ENCODE results near the gene MYO3B.

The MYO3B gene, protein sequence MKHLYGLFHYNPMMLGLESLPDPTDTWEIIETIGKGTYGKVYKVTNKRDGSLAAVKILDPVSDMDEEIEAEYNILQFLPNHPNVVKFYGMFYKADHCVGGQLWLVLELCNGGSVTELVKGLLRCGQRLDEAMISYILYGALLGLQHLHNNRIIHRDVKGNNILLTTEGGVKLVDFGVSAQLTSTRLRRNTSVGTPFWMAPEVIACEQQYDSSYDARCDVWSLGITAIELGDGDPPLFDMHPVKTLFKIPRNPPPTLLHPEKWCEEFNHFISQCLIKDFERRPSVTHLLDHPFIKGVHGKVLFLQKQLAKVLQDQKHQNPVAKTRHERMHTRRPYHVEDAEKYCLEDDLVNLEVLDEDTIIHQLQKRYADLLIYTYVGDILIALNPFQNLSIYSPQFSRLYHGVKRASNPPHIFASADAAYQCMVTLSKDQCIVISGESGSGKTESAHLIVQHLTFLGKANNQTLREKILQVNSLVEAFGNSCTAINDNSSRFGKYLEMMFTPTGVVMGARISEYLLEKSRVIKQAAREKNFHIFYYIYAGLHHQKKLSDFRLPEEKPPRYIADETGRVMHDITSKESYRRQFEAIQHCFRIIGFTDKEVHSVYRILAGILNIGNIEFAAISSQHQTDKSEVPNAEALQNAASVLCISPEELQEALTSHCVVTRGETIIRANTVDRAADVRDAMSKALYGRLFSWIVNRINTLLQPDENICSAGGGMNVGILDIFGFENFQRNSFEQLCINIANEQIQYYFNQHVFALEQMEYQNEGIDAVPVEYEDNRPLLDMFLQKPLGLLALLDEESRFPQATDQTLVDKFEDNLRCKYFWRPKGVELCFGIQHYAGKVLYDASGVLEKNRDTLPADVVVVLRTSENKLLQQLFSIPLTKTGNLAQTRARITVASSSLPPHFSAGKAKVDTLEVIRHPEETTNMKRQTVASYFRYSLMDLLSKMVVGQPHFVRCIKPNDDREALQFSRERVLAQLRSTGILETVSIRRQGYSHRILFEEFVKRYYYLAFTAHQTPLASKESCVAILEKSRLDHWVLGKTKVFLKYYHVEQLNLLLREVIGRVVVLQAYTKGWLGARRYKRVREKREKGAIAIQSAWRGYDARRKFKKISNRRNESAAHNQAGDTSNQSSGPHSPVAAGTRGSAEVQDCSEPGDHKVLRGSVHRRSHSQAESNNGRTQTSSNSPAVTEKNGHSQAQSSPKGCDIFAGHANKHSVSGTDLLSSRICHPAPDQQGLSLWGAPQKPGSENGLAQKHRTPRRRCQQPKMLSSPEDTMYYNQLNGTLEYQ (N-terminal part only)

DNA sequence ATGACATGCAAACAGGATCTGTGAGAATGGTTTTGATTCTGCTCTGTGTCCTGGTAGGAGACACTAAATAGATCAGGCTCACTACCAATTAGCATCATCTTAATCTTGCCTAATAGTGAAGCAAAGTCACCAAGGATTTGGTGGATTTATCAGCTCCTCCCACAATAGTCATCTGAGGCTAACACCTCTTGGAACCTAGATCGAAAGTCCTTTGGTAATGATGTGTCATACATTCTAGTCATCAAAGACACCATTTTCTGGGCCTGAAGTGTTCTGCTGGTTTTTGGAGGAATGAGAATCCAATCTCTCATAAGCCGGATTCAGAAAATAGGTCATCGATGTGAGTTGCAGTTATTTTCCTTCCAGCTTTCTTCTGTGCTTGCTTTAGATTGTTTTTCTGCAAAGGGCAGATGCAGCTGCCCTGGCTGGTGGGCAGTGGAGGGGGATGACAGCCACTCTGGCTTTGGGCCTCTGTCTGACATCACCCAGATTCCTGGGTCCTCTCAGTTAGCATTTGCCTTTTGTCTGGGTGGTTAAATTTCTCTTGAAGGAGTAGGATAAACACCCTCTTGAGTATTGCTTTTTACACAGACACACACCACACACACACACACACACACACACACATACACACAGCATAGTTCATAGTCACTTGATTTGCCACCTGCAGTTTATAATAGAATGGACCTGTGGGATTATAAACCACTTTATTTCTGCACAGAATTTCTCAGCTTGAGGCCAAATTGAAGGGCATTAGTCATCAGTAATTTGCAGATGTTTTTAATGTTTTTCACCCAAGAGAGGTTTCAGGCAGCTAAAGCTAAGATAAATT lies at the start of gene MYO3B:
Gene MYO3B (plus strand): TSS at position 198 of the 832 bp plus-strand sequence. CDS start 141 bp downstream, at position 339.
- no peak for DNase-seq

DNA sequence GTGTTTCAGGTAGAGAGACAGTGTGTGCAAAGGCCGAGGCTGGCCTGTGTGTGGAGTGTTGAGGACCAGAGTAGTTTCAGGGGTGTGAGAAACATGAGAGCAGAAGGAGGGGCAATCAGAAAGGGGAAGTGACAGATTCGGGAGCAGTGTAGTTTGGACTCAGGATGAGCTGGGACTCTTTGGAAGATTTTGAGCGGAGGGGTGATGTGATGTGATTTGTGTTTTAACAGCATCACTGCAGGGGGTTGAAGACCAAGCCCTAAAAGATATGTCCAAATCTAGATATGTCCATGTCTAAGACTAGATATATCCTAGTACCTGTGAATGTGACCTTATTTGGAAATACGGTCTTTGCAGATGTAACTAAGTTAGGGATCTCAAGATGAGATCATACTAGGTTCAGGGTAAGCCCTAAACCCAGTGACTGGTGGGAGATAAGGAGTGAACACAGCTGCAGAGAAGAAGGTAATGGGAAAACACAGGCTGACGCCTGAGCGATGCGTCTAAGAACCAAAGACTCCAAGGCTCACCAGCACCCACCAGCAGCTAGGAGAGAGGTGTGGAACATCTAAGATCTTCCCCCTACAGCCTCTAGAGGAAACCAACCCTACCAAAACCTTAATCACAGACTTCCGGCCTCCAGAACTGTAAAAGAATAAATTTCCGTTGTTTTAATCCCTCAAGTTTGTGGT lies 38.5 kb upstream of the MYO3B start:
- DNase-seq: no peak

DNA sequence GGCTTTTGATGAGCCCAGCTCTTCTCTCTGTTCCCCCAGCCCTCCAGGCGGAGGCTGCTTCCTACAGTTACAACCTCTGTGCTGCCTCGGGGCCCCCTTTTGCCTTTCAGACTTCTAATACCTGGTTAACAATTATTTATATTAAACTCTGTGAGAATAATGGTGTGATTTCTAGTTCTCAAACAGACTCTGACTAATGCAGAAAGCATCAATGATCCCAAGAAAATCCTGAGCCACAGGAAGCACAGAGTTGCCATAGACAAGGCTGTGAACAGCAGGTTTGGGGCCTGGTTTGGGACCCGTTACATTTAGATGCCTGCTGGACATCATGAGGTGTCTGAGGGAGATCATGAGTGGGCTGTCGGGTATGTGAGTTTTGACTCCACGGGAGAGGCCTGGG lies 37.4 kb upstream of the MYO3B start:
- DNase-seq: no peak

DNA sequence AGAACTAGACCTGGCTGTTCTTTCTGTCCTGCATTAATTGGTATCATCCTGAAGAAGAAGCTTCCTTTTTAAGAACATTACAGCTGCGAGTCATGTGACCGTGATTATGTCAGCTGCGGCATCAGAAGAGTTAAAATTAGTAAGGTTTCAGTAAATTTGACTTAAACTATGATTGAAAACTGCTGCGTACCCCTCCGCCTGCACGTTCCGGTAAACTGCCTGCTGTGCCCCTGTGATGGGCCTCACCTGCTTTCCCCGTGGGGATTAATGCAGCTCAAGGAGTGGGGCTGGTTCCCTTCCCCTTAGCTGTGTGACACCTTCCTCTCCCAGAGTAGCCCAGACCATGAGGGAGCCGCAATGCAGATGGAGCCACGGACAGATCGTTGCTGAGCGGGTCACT lies 36.1 kb upstream of the MYO3B start:
- no peak for DNase-seq

DNA sequence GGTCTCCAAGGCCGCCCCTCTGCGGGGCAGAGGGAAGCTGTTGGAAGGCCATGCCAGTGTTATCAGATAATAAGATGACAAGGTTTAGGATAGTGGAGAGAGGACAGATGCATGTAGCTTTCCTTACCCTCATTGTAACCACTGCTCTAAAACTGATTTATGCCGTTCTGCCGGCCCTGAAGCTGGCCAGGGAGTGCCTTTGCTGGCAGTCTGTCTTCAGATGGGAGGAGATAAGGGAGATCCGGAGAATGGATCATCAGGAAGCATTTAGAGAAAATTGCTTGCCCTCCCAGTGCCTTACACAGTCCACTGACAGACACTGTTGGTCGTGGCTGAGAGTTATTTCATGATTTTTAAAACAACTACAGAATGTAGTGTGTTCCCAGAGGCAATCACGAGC lies 35.4 kb upstream of the MYO3B start:
- DNase-seq: no peak

DNA sequence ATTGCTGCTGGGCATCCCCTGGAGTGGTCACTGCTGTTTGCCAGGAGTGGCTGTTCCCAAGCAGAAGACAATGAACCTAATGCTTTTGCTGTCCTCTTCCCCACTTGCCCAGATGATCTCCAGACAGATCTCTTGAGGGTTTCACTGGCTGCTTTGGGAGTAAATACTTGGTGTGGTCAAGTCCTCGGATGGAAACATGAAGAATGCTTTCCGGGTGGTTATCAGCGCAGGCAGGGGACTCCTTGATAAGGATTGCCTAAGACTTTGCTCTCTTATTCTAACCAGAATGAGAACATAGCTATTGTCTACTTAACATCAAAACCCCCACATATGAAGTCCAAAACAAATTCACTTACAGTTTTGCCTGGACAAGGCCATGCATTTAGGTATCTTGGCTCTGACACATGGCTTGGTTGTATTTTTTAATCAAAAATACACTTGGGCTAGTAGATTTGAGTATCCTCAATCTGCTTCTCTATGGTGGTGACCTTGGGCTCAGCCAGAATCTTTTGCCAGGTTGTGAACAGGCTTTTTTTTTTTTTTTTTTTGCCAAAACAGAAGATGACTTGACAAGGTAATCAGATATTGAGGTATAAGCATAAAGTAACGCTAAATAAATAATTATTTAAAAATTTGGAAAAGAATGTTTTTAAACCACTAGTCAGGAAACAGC lies 34.8 kb upstream of the MYO3B start:
- DNase-seq: no peak

DNA sequence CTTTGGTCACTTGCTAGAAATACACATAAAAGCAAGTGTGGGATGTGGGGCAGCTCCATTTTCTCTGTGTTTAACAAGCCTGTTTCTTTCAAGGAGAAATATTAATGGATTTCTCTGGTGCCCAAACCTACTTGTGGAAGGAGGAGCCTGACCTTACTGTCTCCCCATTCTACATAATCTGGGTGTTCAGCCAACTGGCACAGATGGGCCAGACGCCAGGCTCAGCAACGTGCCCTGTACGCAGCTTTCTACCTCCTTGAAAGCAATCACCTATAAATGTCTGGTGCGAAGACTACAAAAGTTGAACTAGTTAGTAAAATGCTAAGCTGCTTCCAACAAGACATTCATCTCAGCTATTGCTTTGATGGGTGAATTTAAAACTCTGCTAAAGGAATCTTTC lies 33.2 kb upstream of the MYO3B start:
- DNase-seq: no peak

GRCh38 chr2:170145191-170145590 lies 32.8 kb upstream of the MYO3B start:
- no peak for DNase-seq

- no peak for DNase-seq
Measured at GRCh38 chr2:170145675-170146432, 32.1 kb upstream of the MYO3B start.

- no peak for DNase-seq
Measured at GRCh38 chr2:170146784-170147183, 31.2 kb upstream of the MYO3B start.

- DNase-seq: no peak
Measured at GRCh38 chr2:170147576-170147975, 30.4 kb upstream of the MYO3B start.

- DNase-seq: no peak
Measured at GRCh38 chr2:170148161-170148560, 29.8 kb upstream of the MYO3B start.

GRCh38 chr2:170152421-170152820 lies 25.5 kb upstream of the MYO3B start:
- DNase-seq: no peak

GRCh38 chr2:170155022-170155722 lies 22.8 kb upstream of the MYO3B start:
- no peak for DNase-seq

- no peak for DNase-seq
Measured at GRCh38 chr2:170155723-170156253, 22.2 kb upstream of the MYO3B start.

DNA sequence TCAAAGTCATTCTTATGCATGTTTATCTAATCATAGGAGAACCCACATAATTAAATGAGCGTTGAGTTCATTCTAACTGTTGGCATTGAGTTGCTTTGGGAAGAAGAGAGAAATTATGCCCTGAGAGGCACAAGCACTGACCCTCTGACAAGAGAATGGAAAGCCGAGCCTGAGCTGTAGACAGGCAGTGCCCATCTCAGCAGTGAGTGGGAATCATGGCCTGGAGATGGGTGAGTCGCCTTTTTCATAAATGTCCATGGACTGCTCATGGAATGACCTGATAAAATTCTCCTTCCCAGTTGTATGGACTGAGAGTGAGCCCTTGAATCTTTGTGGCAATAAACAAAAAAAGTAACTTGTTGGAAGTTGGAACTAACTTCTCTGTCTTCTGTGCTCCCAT lies 21.4 kb upstream of the MYO3B start:
- no peak for DNase-seq

DNA sequence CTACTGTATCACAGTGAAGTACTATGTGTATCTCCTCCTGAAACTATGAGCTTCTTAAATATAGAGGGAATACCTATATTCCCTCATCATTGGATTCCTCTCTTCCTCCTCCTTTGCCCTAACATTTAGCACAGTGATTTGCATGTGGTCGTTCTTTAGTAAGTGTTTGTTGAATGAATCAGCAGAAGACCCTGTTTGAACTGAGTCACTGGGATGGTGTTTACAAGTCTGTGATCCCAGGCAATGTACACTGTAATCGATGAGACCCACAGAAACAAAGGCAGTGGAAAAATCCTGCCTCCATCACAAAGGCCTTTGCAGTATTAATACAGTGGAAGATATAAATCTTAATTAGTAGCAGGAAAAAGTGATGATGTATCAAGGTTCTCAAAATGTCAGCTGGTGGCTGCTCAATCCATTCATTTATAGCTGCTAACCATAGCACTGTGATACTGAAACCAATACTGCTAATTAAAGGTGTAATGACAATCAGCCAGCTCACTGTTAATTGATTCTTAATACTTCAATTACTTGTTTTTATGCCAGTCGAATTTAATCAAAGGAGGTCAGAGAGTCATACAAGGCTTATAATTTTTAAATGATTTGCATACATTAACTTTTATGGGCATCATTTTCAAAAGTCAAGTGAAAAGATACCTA lies 20.8 kb upstream of the MYO3B start:
- DNase-seq: no peak

DNA sequence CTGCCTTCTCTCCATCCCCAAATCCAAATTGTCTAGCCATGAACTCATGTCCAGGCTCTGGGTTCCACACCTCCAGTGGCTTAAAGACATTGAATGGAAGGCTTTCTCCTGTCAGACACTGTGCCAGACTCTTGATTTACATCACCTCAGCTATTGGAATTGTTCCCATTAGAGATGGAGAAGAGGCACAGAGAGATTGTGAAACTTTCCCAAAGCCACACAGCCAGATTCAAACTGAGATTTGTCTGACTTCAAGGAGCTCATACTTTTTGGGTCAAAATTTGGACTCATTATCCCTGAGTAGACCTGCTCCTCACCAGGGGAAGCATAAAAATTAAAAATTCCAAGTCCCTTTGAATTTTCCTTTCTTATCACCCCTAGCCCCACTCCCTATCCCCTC lies 18.9 kb upstream of the MYO3B start:
- no peak for DNase-seq
